A549 (cell line): ENCODE results near the gene STPG2.

Experiments used
- CHD4 ChIP-seq: fragments of 200-600 bp; sonication (generic); IDR thresholded peaks from 2 replicates; pipeline ENCODE4 v1.6.1; 2016; ENCODE audit warnings: antibody characterized with exemption, mild to moderate bottlenecking, borderline replicate concordance
- EP300 ChIP-seq, 2 experiments: fragments of >200 bp; sonication (Bioruptor Twin); formaldehyde crosslinking; IDR thresholded peaks; 2 replicates in 1 of 2; 3 replicates in 1 of 2; pipeline ENCODE4 v1.6.1; 2016 to 2017
- HDAC2 ChIP-seq: fragments of 200-600 bp; sonication (generic); IDR thresholded peaks from 2 replicates; pipeline ENCODE4 v1.6.1; 2016
- JUN ChIP-seq, 2 experiments: fragments of >200 bp; sonication (Bioruptor Twin); formaldehyde crosslinking; IDR thresholded peaks; 2 replicates in 1 of 2; 3 replicates in 1 of 2; pipeline ENCODE4 v1.6.1; 2016 to 2017
- JUNB ChIP-seq: fragments of >200 bp; sonication (Bioruptor Twin); formaldehyde crosslinking; IDR thresholded peaks from 2 replicates; pipeline ENCODE4 v1.6.1; 2016
- MAFK ChIP-seq: fragments of 450-650 bp; IDR thresholded peaks from 2 replicates; pipeline ENCODE4 v1.6.1; 2014; ENCODE audit not compliant: partially characterized antibody
- POLR2A ChIP-seq: IDR thresholded peaks from 2 replicates; pipeline ENCODE4 v1.6.1; 2012; ENCODE audit warnings: mild to moderate bottlenecking, low read length
- RAD21 ChIP-seq, 2 experiments: fragments of >200 bp in 1 of 2; sonication (Bioruptor Twin) in 1 of 2; formaldehyde crosslinking in 1 of 2; IDR thresholded peaks in 1 of 2; conservative IDR thresholded peaks in 1 of 2; 2 replicates in 1 of 2; 3 replicates in 1 of 2; pipeline ENCODE4 v1.6.1; 2012 to 2018; ENCODE audit warnings: inconsistent platforms in 1 of 2
- SMC3 ChIP-seq: fragments of >200 bp; sonication (Bioruptor Twin); formaldehyde crosslinking; IDR thresholded peaks from 3 replicates; pipeline ENCODE4 v1.6.1; 2018; ENCODE audit warnings: inconsistent platforms
- ZC3H11A ChIP-seq: fragments of 450-650 bp; IDR thresholded peaks from 2 replicates; pipeline ENCODE4 v1.6.1; 2014; ENCODE audit warnings: antibody characterized with exemption, mild to moderate bottlenecking
- TF ChIP-seq, protein P1 (sequence below): fragments of >200 bp; sonication (Bioruptor Twin); formaldehyde crosslinking; IDR thresholded peaks from 3 replicates; pipeline ENCODE4 v1.5.1; 2016
- TF ChIP-seq, protein P2 (sequence below): fragments of 150-350 bp; IDR thresholded peaks from 2 replicates; pipeline ENCODE4 v1.6.1; 2014; ENCODE audit warnings: low read depth, mild to moderate bottlenecking, low read length

DNA sequence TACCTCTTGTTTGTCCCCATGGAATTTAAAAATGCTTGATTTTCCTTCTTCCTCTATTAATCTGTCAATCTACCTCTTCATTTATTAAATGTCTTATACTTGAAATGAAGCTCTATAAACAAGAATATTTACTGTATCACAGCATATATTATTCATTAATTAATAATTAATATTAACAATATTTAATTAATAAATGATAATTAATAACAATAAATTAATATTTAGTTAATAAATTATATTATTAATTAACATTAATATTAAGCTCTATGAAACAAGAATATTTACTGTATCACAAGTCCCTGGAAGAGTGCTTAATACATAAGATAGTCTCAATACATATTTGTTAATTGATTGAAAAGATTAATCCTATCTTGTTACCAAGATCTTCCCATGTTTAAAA is 306.6 kb downstream of the STPG2 start:
- no peak for TF ChIP-seq SMC3
- TF ChIP-seq POLR2A, result no peak
- TF ChIP-seq, protein P1, sequence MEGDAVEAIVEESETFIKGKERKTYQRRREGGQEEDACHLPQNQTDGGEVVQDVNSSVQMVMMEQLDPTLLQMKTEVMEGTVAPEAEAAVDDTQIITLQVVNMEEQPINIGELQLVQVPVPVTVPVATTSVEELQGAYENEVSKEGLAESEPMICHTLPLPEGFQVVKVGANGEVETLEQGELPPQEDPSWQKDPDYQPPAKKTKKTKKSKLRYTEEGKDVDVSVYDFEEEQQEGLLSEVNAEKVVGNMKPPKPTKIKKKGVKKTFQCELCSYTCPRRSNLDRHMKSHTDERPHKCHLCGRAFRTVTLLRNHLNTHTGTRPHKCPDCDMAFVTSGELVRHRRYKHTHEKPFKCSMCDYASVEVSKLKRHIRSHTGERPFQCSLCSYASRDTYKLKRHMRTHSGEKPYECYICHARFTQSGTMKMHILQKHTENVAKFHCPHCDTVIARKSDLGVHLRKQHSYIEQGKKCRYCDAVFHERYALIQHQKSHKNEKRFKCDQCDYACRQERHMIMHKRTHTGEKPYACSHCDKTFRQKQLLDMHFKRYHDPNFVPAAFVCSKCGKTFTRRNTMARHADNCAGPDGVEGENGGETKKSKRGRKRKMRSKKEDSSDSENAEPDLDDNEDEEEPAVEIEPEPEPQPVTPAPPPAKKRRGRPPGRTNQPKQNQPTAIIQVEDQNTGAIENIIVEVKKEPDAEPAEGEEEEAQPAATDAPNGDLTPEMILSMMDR, result no peak
- TF ChIP-seq JUN (IDR thresholded peaks at IDR 0.05), result no peak
- TF ChIP-seq, protein P2, sequence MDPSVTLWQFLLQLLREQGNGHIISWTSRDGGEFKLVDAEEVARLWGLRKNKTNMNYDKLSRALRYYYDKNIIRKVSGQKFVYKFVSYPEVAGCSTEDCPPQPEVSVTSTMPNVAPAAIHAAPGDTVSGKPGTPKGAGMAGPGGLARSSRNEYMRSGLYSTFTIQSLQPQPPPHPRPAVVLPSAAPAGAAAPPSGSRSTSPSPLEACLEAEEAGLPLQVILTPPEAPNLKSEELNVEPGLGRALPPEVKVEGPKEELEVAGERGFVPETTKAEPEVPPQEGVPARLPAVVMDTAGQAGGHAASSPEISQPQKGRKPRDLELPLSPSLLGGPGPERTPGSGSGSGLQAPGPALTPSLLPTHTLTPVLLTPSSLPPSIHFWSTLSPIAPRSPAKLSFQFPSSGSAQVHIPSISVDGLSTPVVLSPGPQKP, result no peak
- TF ChIP-seq ZC3H11A, result no peak
- TF ChIP-seq RAD21 (conservative IDR thresholded peaks at IDR 0.05 in 1 of 2, IDR thresholded peaks at IDR 0.05 in 1 of 2), result no peak
- no peak for TF ChIP-seq JUNB
- TF ChIP-seq HDAC2, result no peak
- no peak for TF ChIP-seq EP300 (IDR thresholded peaks at IDR 0.05)
- TF ChIP-seq MAFK, result no peak
- no peak for TF ChIP-seq CHD4
